IPS-11a (cell line): Measurements from ENCODE around the gene CCDC15.

Experiments used
- H3K4me3 ChIP-seq: one replicate; pipeline ENCODE4 v1.5.1; 2013; ENCODE audit warnings: low read depth, low read length, control low read depth

Gene CCDC15

DNA sequence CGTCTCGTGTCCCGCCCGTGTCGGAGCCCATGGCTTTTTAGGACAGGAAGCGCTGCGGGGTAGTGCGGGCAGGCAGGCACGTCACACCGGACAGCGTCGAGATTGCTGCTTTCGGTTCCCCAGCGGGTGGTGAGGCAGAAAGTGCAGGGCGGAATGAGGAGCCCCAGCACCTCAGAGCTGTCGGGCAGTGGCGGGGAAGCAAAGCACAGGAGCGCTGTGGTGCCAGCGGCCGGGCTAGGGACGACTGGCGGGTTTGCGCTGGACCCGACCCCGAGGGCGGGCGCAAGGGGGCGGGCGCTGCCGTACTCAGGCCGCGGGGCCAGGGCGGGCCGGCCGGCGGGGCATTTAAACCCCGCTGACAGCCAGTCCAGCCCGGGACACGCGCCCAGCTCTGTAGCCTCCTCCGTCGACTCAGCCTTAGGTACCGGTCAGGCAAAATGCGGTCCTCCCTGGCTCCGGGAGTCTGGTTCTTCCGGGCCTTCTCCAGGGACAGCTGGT is 109.0 kb downstream of the CCDC15 start, which contains the start of gene SLC37A2:
TSS of gene SLC37A2 (plus strand) at position 375 of the 498 bp plus-strand sequence. CDS start at position 438, 63 bp downstream.
- H3K4me3 ChIP-seq: peak within 1 kb of the TSS; percentile 67

DNA sequence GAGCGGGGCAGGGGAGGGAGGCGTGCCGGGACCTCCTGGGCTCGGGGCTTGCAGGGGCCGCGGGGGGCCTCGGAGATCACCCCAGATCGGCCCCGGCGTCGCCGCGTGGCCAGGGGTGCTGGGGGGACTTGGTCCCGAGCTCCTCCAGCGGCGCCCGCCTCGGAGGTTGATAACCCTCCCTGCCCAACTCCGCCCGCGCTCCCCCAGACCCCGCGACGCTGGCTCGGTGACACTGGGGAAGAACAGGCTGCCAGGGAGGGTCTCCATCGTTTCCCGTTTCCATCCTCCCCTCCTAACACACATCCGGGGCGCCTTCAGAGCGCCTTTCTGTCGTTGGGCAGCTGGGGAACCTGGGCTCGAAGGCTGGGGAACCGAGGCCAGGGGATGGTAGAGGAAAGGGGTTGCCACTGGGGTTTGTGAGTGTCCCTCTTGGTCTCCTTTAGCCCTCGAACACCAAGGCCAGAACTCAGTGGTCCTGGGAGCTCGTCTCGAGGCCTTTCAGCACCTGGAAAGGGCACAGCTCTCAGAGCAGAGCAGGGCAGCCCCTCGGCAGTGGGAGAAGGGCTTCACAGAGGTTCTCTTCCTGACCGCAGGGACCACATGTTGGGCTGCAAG is 109.5 kb downstream of the CCDC15 start:
- H3K4me3 ChIP-seq: peak overlapping the region; percentile 67

GRCh38 chr11:125064070-125064469 is 110.1 kb downstream of the CCDC15 start:
- peak overlapping the region; percentile 67 for H3K4me3 ChIP-seq

DNA sequence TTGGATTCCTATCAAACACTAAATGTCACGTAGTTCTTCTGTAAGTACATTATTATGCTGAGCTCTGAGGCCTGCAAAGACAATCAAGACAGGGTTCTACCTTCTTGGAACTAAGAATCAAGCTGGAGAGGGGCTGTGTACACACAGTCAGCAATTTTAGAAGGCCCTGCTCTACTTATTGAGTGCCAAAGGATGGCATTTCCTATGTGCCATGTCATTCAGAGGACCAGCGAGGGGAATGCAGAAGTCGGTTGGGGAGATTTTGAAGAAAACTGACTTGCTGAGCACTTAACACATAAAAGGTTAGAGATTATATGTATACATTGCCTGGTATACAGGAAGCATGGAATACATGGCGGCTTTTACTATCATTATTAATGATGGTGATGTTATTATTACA is 114.4 kb downstream of the CCDC15 start:
- no peak overlapping the region for H3K4me3 ChIP-seq

DNA sequence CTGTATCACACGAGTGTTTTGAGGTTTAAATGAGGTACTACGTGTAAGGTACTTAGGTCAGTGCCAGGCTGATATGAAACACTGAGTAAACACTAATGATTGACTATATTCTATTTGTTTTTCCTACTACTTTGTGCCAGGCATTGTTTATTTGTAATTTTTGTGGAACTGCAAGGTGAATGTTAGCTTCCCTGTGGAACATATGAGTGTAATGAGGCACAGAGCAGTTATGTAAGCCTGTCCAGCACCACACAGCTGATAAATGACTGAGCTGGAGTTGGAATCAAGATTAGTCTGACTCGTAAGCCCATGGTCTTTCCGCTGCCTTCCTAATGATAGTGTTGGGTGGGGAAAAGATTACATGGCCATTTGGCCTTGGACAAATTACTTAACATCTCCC is 115.0 kb downstream of the CCDC15 start:
- H3K4me3 ChIP-seq: no peak overlapping the region

DNA sequence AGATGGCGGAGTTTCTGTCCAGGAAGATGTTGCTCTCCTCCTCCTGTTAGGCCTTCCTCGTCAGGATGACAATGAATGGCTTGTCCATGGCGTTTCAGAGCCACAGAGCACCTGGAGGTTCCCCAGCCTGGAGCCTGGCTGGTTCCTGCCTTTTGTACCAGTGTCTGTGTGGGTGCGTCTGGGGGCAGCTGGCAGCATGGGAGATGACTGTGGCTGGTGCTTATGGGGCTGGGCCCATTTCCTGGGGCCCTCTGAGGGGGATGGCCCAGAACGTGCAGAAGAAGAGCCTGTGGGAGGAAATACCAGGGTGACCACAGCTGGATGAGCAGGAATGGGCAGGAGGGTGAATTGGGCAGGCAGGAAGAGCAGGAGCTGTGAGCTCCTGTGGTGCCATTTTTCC is 115.8 kb downstream of the CCDC15 start:
- H3K4me3 ChIP-seq: no peak overlapping the region

- no peak overlapping the region for H3K4me3 ChIP-seq
Observed at GRCh38 chr11:125070699-125071254, 116.8 kb downstream of the CCDC15 start.

GRCh38 chr11:125071435-125071834 is 117.4 kb downstream of the CCDC15 start:
- no peak overlapping the region for H3K4me3 ChIP-seq

- no peak overlapping the region for H3K4me3 ChIP-seq
Observed at GRCh38 chr11:125071846-125072217, 117.8 kb downstream of the CCDC15 start.

GRCh38 chr11:125072218-125072960 is 118.4 kb downstream of the CCDC15 start:
- no peak overlapping the region for H3K4me3 ChIP-seq

- H3K4me3 ChIP-seq: no peak overlapping the region
Observed at GRCh38 chr11:125072961-125073590, 119.1 kb downstream of the CCDC15 start.

GRCh38 chr11:125073616-125074483 is 119.8 kb downstream of the CCDC15 start:
- H3K4me3 ChIP-seq: no peak overlapping the region

- H3K4me3 ChIP-seq: no peak overlapping the region
Observed at GRCh38 chr11:125074511-125075241, 120.7 kb downstream of the CCDC15 start.

- H3K4me3 ChIP-seq: no peak overlapping the region
Observed at GRCh38 chr11:125075242-125075625, 121.2 kb downstream of the CCDC15 start.

DNA sequence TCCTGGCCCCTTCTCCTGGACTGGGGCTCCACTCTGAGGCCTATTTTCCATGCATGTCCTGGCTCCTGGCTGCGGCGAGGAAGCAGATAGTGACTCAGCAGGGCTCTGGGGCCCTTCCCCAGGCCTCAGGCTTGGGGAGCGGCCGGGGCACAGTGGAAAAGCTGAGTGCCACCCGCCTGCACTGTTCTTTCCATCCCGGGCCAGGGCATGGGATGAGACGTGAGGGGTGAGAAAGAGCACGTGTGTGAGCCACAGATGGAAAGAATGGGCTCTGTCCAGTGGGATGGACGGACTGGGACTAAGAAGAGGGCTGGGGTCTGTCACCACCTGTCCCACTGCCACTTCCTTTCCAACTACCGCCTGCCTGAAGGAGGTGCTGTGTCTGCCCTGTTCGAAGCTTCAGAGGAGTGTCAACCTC is 121.9 kb downstream of the CCDC15 start:
- no peak overlapping the region for H3K4me3 ChIP-seq

DNA sequence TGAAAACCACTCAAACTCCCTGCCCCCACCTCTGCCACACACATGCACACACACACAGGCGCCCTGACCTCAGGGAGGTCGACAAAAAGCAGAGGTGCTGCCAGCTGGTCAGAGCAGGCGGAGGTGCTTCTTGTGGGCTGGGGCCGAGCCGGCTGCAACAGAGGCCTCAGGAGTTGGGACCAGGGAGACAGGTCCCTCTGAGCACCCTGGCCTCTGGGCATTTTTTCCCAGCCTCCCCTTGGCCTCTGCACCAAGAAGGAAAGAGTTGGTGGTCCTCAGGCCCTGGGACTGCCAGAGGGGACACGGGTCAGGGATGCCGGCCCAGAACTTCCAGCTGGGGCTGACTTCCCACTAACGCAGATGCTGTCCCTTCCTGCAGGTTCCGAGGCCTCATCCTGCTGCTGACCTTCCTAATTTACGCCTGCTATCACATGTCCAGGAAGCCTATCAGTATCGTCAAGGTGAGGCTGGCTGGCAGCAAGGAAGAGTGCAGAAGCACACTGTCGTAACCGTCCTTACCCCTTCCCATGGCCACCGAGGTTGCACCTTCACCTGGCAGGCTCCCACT is 122.5 kb downstream of the CCDC15 start:
- no peak overlapping the region for H3K4me3 ChIP-seq

- H3K4me3 ChIP-seq: no peak overlapping the region
Observed at GRCh38 chr11:125078016-125078415, 124.0 kb downstream of the CCDC15 start.

DNA sequence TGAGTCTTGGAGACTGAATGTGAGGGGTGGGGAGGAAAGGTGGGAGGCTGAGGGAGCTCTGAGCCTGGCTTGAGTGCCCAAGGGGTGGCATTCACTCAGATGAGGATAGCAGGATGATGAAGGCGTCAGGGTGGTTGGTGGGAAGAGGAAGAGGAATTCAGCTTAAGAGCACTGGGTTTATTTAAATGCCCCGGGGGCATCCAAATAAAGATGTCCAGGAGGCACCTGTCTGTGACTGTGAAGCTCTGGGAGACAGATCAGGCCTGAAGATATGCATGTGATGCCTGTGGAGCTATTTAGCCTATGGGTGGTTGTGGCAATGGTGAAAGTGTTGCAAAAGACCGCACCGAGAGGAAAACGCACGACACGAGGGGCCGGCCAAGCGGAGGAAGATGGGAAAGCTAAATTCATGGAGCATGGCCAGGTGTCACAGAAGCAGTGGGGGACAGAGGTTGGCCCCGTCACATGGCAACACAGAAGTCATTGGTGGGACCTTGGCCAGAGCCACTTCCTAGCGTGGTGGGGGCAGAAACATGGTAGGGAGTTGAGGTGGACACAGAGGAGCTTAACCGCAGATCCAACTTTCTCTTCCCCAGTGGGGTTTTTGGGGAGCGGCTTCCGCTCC is 124.6 kb downstream of the CCDC15 start:
- H3K4me3 ChIP-seq: no peak overlapping the region
